Panc1 (cell line): ENCODE results near the gene FTSJ1. TPM values are rescaled to one million over a fixed set of nuclear protein-coding genes. Genes with fewer than 3 reads are reported as not detected.
"Not testable (repeated sequence)": the region's sequence is repeated elsewhere in the genome, so short reads cannot be mapped to it uniquely, and the experiment has no call there.

ENCODE experiments used
- ATAC-seq: fragments of 200-7000 bp; cut with Tn5 transposase; 2 replicates; pipeline ENCODE4 v1.9.1; 2020; ENCODE audit warnings: mild to moderate bottlenecking, moderate library complexity
- BruUV-seq: library from RNA; stranded (reverse); fragments of 400-500 nt; replicated peaks from 2 replicates; lab custom pipeline; 2021; lab: Mats Ljungman, UMichigan
- CTCF ChIA-PET: fragments of 300-600 bp; sonication (Branson Sonifier 250); formaldehyde crosslinking; loops from one replicate; lab custom pipeline; 2022; ENCODE audit warnings: antibody characterized with exemption; lab: Charles Lee
- POLR2A ChIA-PET: fragments of 300-600 bp; sonication (Branson Sonifier 250); formaldehyde crosslinking; loops from one replicate; lab custom pipeline; 2022; ENCODE audit warnings: antibody characterized with exemption; lab: Charles Lee
- DNase-seq: peaks from one replicate; pipeline ENCODE4 v3.0.0-alpha.2; 2010; ENCODE audit warnings: low read depth, low spot score
- H3K27ac ChIP-seq: 2 replicates; pipeline ENCODE4 v1.5.1; 2011; ENCODE audit warnings: mild to moderate bottlenecking, low read length, inconsistent platforms
- H3K27me3 ChIP-seq: fragments of 200-500 bp; sonication (Bioruptor generic); 2 replicates; pipeline ENCODE4 v1.6.0; 2014; ENCODE audit warnings: low read length, inconsistent platforms; ENCODE audit not compliant: control insufficient read depth, insufficient read depth
- H3K36me3 ChIP-seq: fragments of 200-500 bp; sonication (Bioruptor generic); 2 replicates; pipeline ENCODE4 v1.5.1; 2014; ENCODE audit warnings: inconsistent platforms, mild to moderate bottlenecking, low read length, moderate library complexity; ENCODE audit not compliant: control insufficient read depth, insufficient read depth
- H3K4me1 ChIP-seq: 2 replicates; pipeline ENCODE4 v1.5.1; 2011; ENCODE audit warnings: inconsistent platforms, mild to moderate bottlenecking, low read length, moderate library complexity; ENCODE audit not compliant: control insufficient read depth, insufficient read depth
- H3K4me3 ChIP-seq, 2 experiments: 2 replicates each; pipeline ENCODE4 v1.5.1; 2011 to 2012; ENCODE audit warnings: low read depth in 2 of 2, low read length in 2 of 2, mild to moderate bottlenecking in 2 of 2, inconsistent platforms in 1 of 2, moderate library complexity in 1 of 2
- H3K9me3 ChIP-seq: fragments of 200-500 bp; sonication (Bioruptor generic); 2 replicates; pipeline ENCODE4 v1.5.1; 2014; ENCODE audit warnings: low read depth, mild to moderate bottlenecking, inconsistent platforms, low read length, moderate library complexity; ENCODE audit not compliant: control insufficient read depth, insufficient read depth
- TCF7L2 ChIP-seq: IDR thresholded peaks from 2 replicates; pipeline ENCODE4 v1.6.1; 2011; ENCODE audit warnings: mild to moderate bottlenecking, low read depth, low read length, inconsistent platforms
- in situ Hi-C: cut with HindIII; loops from 2 replicates; pipeline ENCODE4 v1.10.0; 2016; ENCODE audit warnings: low sequenced_read_pairs, low pct_unique_long_range_greater_than_20kb
- intact Hi-C: fragments of 100-400 bp; cut with micrococcal nuclease; formaldehyde crosslinking; loops from one replicate; pipeline ENCODE4 v1.10.0; 2022; ENCODE audit not compliant: unreplicated experiment
- total RNA-seq: library from RNA; stranded (reverse); gene quantifications from one replicate; pipeline ENCODE4 v1.2.1, GENCODE V29; 2021; ENCODE audit not compliant: unreplicated experiment
- TF ChIP-seq, protein P1 (sequence below), 2 experiments: IDR thresholded peaks; 2 replicates each; pipeline ENCODE4 v1.6.1; 2011 to 2012; ENCODE audit warnings: low read depth in 2 of 2, control low read depth in 1 of 2, low read length in 1 of 2, mild to moderate bottlenecking in 1 of 2, moderate library complexity in 1 of 2; ENCODE audit not compliant: insufficient read depth in 1 of 2
- TF ChIP-seq, protein P2 (sequence below): fragments of 450-650 bp; IDR thresholded peaks from 2 replicates; pipeline ENCODE4 v1.5.1; 2017; ENCODE audit warnings: mild to moderate bottlenecking

FTSJ1 gene
- total RNA-seq, 1 experiment from 2014 or later, result 43.1 TPM

DNA sequence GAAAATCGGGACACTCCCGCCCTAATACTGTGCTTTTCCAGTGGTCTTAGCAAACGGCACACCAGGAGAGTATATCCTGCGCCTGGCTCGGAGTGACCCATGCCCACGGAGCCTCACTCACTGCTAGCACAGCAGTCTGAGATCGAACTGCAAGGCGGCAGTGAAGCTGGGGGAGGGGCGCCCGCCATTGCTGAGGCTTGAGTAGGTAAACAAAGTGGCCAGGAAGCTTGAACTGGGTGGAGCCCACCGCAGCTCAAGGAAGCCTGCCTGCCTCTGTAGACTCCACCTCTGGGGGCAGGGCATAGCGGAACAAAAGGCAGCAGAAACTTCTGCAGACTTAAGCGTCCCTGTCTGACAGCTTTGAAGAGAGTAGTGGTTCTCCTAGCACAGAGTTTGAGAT is 42.3 kb upstream of the FTSJ1 start:
- in situ Hi-C loops, intact Hi-C loops, POLR2A ChIA-PET, CTCF ChIA-PET, H3K9me3 ChIP-seq, H3K4me1 ChIP-seq, H3K36me3 ChIP-seq, BruUV-seq, H3K27me3 ChIP-seq, DNase-seq, H3K27ac ChIP-seq, ATAC-seq: not testable (repeated sequence)
- H3K4me3 ChIP-seq, result peak overlapping the region in 1 of 2 experiments; percentile 13; a peak in 2 of 4 replicates

DNA sequence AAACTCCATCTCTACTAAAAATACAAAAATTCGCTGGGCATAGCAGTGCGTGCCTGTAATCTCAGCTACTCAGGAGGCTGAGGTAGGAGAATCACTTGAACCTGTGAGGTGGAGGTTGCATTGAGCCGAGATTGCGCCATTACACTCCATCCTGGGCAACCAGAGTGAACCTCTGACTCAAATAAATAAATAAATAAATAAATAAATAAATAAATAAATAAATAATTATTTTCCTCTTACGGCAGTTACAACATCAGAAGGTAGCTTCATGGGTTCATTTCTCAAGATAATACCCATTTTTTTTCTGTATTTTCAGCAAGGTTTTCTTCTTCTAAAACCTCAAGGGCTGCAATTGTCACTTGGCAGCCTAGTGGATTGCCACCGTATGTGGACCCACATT is 28.8 kb upstream of the FTSJ1 start:
- H3K36me3 ChIP-seq, DNase-seq, H3K4me1 ChIP-seq, H3K4me3 ChIP-seq, in situ Hi-C loops, H3K27ac ChIP-seq, ATAC-seq, H3K27me3 ChIP-seq, BruUV-seq, POLR2A ChIA-PET, CTCF ChIA-PET, H3K9me3 ChIP-seq, intact Hi-C loops: not testable (repeated sequence)

DNA sequence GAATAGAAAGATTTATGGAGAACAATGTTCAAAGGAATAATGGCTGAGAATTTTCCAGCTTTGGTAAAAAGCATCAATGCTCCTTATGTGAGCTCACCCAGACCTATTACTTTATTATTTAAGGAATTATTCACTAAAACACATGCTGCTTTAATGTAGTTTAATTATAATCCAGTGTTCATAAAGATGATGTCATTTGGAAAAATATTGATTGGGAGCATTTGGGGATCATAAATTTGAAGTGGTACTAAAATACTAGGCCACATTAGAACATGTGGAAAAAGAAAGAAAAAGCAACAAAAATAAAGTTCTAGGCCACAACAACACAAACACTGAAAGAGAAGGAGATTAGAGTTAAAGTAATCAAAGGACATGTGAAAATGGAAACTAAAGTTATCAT is 25.9 kb upstream of the FTSJ1 start:
- Histone ChIP-seq H3K27ac (no peak overlapping the region), H3K9me3 (no peaks in the 10 kb centered on the region), H3K36me3 (no peaks in the 10 kb centered on the region), H3K27me3 (no peaks in the 10 kb centered on the region), H3K4me1 (no peaks in the 10 kb centered on the region), H3K4me3 (no peak overlapping the region)
- ATAC-seq (no peak), DNase-seq (no peak)
- intact Hi-C loops (no loop called here), in situ Hi-C loops (no loop called here)
- TF ChIP-seq, protein P1, sequence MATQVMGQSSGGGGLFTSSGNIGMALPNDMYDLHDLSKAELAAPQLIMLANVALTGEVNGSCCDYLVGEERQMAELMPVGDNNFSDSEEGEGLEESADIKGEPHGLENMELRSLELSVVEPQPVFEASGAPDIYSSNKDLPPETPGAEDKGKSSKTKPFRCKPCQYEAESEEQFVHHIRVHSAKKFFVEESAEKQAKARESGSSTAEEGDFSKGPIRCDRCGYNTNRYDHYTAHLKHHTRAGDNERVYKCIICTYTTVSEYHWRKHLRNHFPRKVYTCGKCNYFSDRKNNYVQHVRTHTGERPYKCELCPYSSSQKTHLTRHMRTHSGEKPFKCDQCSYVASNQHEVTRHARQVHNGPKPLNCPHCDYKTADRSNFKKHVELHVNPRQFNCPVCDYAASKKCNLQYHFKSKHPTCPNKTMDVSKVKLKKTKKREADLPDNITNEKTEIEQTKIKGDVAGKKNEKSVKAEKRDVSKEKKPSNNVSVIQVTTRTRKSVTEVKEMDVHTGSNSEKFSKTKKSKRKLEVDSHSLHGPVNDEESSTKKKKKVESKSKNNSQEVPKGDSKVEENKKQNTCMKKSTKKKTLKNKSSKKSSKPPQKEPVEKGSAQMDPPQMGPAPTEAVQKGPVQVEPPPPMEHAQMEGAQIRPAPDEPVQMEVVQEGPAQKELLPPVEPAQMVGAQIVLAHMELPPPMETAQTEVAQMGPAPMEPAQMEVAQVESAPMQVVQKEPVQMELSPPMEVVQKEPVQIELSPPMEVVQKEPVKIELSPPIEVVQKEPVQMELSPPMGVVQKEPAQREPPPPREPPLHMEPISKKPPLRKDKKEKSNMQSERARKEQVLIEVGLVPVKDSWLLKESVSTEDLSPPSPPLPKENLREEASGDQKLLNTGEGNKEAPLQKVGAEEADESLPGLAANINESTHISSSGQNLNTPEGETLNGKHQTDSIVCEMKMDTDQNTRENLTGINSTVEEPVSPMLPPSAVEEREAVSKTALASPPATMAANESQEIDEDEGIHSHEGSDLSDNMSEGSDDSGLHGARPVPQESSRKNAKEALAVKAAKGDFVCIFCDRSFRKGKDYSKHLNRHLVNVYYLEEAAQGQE (IDR thresholded peaks at IDR 0.05; ENCODE audit: insufficient read depth in 1 of 2, low read depth in 2 of 2, low read length in 1 of 2), result no peak
- TF ChIP-seq, protein P2, sequence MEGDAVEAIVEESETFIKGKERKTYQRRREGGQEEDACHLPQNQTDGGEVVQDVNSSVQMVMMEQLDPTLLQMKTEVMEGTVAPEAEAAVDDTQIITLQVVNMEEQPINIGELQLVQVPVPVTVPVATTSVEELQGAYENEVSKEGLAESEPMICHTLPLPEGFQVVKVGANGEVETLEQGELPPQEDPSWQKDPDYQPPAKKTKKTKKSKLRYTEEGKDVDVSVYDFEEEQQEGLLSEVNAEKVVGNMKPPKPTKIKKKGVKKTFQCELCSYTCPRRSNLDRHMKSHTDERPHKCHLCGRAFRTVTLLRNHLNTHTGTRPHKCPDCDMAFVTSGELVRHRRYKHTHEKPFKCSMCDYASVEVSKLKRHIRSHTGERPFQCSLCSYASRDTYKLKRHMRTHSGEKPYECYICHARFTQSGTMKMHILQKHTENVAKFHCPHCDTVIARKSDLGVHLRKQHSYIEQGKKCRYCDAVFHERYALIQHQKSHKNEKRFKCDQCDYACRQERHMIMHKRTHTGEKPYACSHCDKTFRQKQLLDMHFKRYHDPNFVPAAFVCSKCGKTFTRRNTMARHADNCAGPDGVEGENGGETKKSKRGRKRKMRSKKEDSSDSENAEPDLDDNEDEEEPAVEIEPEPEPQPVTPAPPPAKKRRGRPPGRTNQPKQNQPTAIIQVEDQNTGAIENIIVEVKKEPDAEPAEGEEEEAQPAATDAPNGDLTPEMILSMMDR, result no peak
- no peak for TF ChIP-seq TCF7L2
- POLR2A ChIA-PET, result no interaction called here
- CTCF ChIA-PET, result no interaction called here
- no TSS peak for BruUV-seq
